Stimulated activated CD4-positive, alpha-beta T cell treated with anti-CD3 and anti-CD28 coated beads, Interleukin-15, amount 100 ng/mL, for 48 hours (primary cell): Measurements from ENCODE around the gene MAPK8.
"Not testable (repeated sequence)": the region's sequence is repeated elsewhere in the genome, so short reads cannot be mapped to it uniquely, and the experiment has no call there.

Source experiments
- DNase-seq, 2 donors: peaks; one replicate each; pipeline ENCODE4 v3.0.0-alpha.2; 2020; ENCODE audit warnings: low read depth in 2 of 2

Gene MAPK8

GRCh38 chr10:48418189-48418788 is 111.8 kb downstream of the MAPK8 start:
- DNase-seq: no peak

GRCh38 chr10:48419714-48420113 is 113.2 kb downstream of the MAPK8 start:
- DNase-seq: no peak

GRCh38 chr10:48421862-48422261 is 115.4 kb downstream of the MAPK8 start:
- DNase-seq: not testable (repeated sequence)

GRCh38 chr10:48423884-48424283 is 117.4 kb downstream of the MAPK8 start:
- DNase-seq: no peak

GRCh38 chr10:48428896-48429295 is 122.4 kb downstream of the MAPK8 start:
- no peak for DNase-seq

- DNase-seq: no peak
These were observed 122.8 kb downstream of the MAPK8 start for GRCh38 chr10:48429309-48429708.

GRCh38 chr10:48430402-48430993 is 124.0 kb downstream of the MAPK8 start:
- no peak for DNase-seq

GRCh38 chr10:48431871-48432270 is 125.4 kb downstream of the MAPK8 start:
- DNase-seq: no peak

GRCh38 chr10:48437546-48437945 is 131.1 kb downstream of the MAPK8 start:
- no peak for DNase-seq

- no peak for DNase-seq
These were observed 132.6 kb downstream of the MAPK8 start for GRCh38 chr10:48439031-48439430.

- no peak for DNase-seq
These were observed 133.1 kb downstream of the MAPK8 start for GRCh38 chr10:48439581-48440041.

- no peak for DNase-seq
These were observed 134.3 kb downstream of the MAPK8 start for GRCh38 chr10:48440771-48441170.

- no peak for DNase-seq
These were observed 135.8 kb downstream of the MAPK8 start for GRCh38 chr10:48442090-48442808.

GRCh38 chr10:48442809-48443177 is 136.3 kb downstream of the MAPK8 start:
- no peak for DNase-seq

GRCh38 chr10:48444266-48444665 is 137.8 kb downstream of the MAPK8 start:
- DNase-seq: no peak

- no peak for DNase-seq
These were observed 138.7 kb downstream of the MAPK8 start for GRCh38 chr10:48444861-48445841.

GRCh38 chr10:48445932-48446331 is 139.5 kb downstream of the MAPK8 start:
- no peak for DNase-seq

GRCh38 chr10:48446785-48447184 is 140.3 kb downstream of the MAPK8 start:
- no peak for DNase-seq

GRCh38 chr10:48447356-48448215 is 141.1 kb downstream of the MAPK8 start:
- no peak for DNase-seq

GRCh38 chr10:48448796-48449195 is 142.3 kb downstream of the MAPK8 start:
- DNase-seq: no peak
